ENCODE results near the gene HTT.

DNA sequence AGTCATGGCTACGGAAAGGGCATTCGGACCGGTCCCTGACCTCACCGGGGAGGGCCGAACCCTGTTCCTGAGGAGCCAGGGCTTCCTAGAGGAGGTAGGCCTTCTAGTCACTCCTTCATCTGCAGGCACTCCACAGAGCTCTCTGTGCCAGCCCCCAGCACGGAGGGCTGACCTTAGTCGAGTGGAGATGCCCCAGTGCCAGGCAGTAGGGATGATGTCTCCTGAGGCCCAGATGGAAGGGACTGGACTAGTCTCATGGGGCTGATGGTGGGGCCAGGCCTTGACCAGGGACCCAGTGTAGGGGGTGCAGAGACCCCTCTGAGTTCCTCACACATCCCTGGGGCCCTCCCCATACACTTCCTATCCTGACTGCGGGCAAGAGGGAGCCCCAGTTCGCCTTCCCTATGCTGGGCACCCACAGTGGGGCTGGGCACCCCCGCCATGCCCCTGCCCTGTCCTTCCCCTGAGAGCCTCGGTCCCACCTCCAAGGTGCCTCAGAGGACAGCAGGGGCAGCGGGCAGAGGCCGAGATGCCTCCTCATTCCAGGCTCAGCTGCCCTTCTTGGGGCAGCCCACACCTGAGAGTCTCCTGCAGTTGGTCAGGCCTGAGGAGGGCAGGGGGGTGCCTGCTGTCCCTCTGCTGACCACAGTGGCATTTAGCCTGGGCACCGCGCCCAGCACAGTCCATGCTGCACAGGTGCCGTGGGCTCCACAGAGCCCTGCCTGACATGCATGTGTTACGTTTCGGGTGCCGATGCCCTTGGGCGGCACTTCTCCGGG lies 173.1 kb downstream of the HTT start:
- TF ChIP-seq, protein P1, sequence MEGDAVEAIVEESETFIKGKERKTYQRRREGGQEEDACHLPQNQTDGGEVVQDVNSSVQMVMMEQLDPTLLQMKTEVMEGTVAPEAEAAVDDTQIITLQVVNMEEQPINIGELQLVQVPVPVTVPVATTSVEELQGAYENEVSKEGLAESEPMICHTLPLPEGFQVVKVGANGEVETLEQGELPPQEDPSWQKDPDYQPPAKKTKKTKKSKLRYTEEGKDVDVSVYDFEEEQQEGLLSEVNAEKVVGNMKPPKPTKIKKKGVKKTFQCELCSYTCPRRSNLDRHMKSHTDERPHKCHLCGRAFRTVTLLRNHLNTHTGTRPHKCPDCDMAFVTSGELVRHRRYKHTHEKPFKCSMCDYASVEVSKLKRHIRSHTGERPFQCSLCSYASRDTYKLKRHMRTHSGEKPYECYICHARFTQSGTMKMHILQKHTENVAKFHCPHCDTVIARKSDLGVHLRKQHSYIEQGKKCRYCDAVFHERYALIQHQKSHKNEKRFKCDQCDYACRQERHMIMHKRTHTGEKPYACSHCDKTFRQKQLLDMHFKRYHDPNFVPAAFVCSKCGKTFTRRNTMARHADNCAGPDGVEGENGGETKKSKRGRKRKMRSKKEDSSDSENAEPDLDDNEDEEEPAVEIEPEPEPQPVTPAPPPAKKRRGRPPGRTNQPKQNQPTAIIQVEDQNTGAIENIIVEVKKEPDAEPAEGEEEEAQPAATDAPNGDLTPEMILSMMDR (IDR thresholded peaks at IDR 0.05), result no peak
- TF ChIP-seq POLR2A (IDR thresholded peaks at IDR 0.05) (no peak), POLR2AphosphoS5 (IDR thresholded peaks at IDR 0.05) (no peak)
